ENCODE results near the gene JMJD7.

Gene JMJD7

GRCh38 chr15:41791547-41791937 lies 36.4 kb upstream of the JMJD7 start:
- no peaks in the 10 kb centered on the region for H3K27me3 Mint-ChIP-seq
- CTCF ChIA-PET: interaction anchor here (1.0 to 2.4 kb wide), 3 partner anchors 11 to 20 kb away, joined by 3 to 7 read pairs (median 6); partner anchors contain the start of gene MAPKBP1
- H3K9me3 Mint-ChIP-seq: no peaks in the 10 kb centered on the region
- H3K4me3 Mint-ChIP-seq: peak overlapping the region; percentile 54
- peak overlapping the region; percentile 84 for H3K27ac Mint-ChIP-seq
- peaks cover 59% of the 10 kb centered on the region for H3K4me1 Mint-ChIP-seq
- H3K36me3 Mint-ChIP-seq: no peaks in the 10 kb centered on the region
- no peak for DNase-seq

GRCh38 chr15:41792000-41792637 lies 35.8 kb upstream of the JMJD7 start:
- DNase-seq: no peak
- Mint-ChIP-seq H3K27me3 (no peaks in the 10 kb centered on the region), H3K27ac (peak overlapping the region; percentile 11), H3K36me3 (no peaks in the 10 kb centered on the region), H3K4me3 (no peak overlapping the region), H3K9me3 (no peaks in the 10 kb centered on the region), H3K4me1 (peaks cover 64% of the 10 kb centered on the region)
- CTCF ChIA-PET: interaction anchor here (1.0 to 2.4 kb wide), 4 partner anchors 10 to 19 kb away, joined by 3 to 8 read pairs (median 6); partner anchors contain the start of gene MAPKBP1

DNA sequence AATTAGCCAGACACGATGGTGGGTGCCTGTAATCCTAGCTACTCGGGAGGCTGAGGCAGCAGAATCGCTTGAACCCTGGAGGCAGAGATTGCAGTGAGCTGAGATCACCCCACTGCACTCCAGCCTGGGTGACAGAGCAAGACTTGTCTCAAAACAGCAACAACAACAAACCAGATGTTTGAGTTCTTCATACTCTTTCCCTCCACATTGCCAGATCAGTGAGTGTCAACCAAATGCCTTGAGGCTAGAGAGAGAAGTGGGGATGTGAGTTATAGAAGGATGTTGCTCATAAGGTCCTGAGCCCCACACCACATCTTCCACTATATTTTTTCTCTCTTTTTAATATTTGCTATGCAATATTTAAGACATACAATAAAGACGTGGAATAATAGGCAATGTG lies 33.8 kb upstream of the JMJD7 start:
- peaks cover 61% of the 10 kb centered on the region for H3K4me1 Mint-ChIP-seq
- no peaks in the 10 kb centered on the region for H3K27me3 Mint-ChIP-seq
- no peaks in the 10 kb centered on the region for H3K36me3 Mint-ChIP-seq
- CTCF ChIA-PET: interaction anchor here (2.8 kb wide), 1 partner anchor 17 kb away, joined by 15 read pairs; no protein-coding TSS in a partner anchor
- DNase-seq: no peak
- no peaks in the 10 kb centered on the region for H3K9me3 Mint-ChIP-seq
- no peak overlapping the region for H3K27ac Mint-ChIP-seq
- no peak overlapping the region for H3K4me3 Mint-ChIP-seq

DNA sequence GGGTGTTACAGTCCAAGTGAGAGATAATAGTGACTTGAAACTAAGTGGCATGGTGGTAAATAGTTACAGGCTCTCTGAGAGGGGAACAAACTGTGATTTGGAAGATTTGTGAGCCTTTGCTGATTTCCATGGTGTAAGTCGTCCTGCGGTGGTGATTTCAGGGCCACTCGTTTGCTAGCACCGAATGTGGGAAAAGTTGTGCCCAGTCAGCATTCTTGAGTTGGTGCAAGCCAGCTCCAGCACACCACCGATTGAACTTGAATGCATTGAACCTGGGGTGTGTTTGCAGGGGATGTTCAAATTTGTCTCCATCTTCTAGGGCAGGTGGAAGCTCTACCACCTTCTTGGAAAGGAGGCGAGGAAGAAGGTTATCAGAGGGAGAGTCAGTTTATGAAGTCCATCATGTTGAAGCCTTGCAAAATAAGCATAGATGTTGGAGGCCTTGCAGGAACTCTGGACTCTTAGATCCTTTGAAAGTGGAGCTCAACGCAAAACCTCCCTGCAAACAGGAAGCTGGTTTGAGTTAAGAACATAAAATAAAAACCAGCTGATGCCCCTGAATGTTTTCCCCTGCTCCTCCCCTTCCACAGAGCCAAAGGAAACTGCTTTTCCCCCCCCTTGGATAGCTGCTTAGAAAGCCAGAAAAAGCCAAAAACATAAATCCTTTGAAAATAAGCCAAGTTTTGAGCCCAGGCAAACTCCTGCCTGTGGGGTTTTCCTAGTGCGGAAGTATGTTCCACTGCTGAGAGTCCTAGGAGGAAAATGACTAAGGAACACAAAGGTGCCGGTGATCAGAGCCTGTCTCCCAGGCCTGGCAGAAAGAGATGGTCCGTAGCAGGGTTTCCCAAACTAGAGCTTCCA lies 31.7 kb upstream of the JMJD7 start:
- CTCF ChIA-PET: interaction anchor here (0.6 to 1.8 kb wide), 2 partner anchors 18 to 22 kb away, joined by 3 to 15 read pairs; partner anchors contain the start of gene MAPKBP1
- peaks cover 8% of the 10 kb centered on the region for H3K36me3 Mint-ChIP-seq
- H3K27ac Mint-ChIP-seq: peak overlapping the region; percentile 75
- H3K4me1 Mint-ChIP-seq: peaks cover 40% of the 10 kb centered on the region
- DNase-seq: no peak
- H3K9me3 Mint-ChIP-seq: no peaks in the 10 kb centered on the region
- H3K4me3 Mint-ChIP-seq: no peak overlapping the region
- no peaks in the 10 kb centered on the region for H3K27me3 Mint-ChIP-seq

GRCh38 chr15:41797201-41797944 lies 30.5 kb upstream of the JMJD7 start:
- H3K4me1 Mint-ChIP-seq: peaks cover 28% of the 10 kb centered on the region
- H3K36me3 Mint-ChIP-seq: peaks cover 8% of the 10 kb centered on the region
- no peak for DNase-seq
- no peaks in the 10 kb centered on the region for H3K9me3 Mint-ChIP-seq
- H3K4me3 Mint-ChIP-seq: no peak overlapping the region
- no peaks in the 10 kb centered on the region for H3K27me3 Mint-ChIP-seq
- CTCF ChIA-PET: interaction anchor here (1.8 kb wide), 1 partner anchor 23 kb away, joined by 15 read pairs; the partner anchor contains the start of gene MAPKBP1
- H3K27ac Mint-ChIP-seq: no peak overlapping the region

DNA sequence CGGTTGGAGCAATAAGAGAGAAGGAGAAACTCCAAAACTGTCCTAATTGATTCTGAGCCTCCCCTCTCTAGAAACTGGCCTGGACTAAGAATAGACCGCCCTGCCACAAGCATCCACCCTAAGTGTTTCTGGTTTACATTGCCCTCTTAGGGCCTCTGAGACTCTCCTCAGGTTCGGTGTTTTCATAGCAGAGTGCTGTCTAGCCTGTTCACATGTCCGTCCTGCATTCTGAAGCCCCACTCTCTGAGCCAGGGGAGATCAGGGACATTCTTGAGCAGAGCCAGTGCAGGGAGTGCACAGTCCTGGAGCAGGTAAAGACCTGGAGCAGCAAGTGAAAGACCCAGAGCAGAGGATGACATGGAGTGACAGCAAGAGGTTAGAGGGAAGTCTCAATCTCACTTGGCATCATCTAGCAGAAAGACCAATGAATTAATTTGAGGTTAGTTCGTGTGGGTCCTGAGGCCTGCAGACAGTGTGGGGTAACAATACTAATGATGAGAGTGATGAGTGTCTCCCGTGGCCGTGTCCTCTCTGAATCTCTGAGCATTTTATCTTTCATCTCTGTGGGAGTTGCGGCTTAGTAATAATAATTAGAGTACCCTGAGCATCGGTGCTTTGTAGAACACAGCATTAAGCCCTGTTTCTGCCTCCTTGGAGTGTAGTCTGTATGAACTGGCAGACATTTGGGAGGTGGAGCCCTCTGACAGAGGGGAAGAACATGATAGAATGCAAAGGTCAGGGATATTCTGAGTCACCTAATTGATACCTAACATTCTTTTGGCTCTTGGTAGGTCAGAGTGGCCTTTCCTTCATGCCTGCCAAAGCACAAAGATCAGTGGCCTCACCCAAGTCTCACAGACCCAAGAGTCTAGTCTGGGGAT lies 29.0 kb upstream of the JMJD7 start:
- H3K27ac Mint-ChIP-seq: no peak overlapping the region
- CTCF ChIA-PET: no interaction called here
- DNase-seq: no peak
- H3K4me3 Mint-ChIP-seq: no peak overlapping the region
- H3K27me3 Mint-ChIP-seq: no peaks in the 10 kb centered on the region
- peaks cover 27% of the 10 kb centered on the region for H3K4me1 Mint-ChIP-seq
- no peaks in the 10 kb centered on the region for H3K9me3 Mint-ChIP-seq
- peaks cover 8% of the 10 kb centered on the region for H3K36me3 Mint-ChIP-seq

- CTCF ChIA-PET: no interaction called here
- Mint-ChIP-seq H3K27ac (no peak overlapping the region), H3K4me3 (no peak overlapping the region)
Observed at GRCh38 chr15:41799488-41799805, 28.4 kb upstream of the JMJD7 start.

DNA sequence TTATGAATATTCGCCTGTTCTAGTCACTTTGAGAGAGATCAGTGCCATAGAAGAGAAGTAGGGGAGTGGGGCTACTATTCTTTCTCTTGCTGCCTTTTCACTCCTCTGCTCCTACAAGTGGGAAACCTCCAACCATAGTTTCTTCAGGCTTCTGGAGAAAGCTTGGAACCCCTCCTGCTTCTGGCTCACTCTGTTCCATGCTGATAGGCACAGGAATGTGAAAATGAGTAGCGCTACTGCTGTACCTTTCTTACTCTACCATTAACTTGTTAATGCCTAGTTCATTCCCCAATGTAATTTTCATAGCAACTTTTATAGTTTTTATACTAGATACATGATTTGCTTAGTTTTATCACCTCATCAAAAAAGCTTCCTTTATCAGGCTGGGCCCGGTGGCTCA lies 26.7 kb upstream of the JMJD7 start:
- CTCF ChIA-PET: interaction anchor here (1.0 to 1.9 kb wide), 3 partner anchors 9 to 26 kb away, joined by 3 to 7 read pairs (median 4); no protein-coding TSS in a partner anchor

More at GRCh38 chr15:41799488-41799805, 28.4 kb upstream of the JMJD7 start:
- Mint-ChIP-seq H3K27me3 (no peaks in the 10 kb centered on the region), H3K36me3 (peaks cover 8% of the 10 kb centered on the region), H3K4me1 (peaks cover 27% of the 10 kb centered on the region), H3K9me3 (no peaks in the 10 kb centered on the region)
- no peak for DNase-seq

DNA sequence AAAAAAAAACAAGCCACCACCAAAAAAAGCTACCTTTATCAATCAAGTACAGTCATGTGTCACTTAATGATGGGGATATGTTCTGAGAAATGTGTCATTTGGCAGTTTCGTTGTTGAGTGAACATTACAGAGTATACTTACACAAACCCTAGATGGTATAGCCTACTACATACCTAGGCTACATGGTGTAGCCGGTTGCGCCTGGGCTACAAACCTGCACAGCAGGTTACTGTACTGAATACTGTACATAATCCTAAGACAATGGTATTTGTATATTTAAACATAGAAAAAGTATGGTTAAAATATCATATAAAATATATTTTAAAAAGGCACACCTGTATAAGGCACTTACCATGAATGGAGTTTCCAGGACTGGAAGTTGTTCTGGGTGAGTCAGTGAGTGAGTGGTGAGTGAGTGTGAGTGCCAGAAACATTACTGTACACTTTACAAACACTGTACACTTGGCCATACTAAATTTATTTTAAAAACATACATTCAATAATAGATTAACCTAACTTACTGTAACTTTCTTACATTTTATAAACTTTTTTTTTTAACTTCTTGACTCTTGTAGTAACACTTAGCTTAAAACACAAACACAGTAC lies 25.9 kb upstream of the JMJD7 start:
- Mint-ChIP-seq H3K9me3 (no peaks in the 10 kb centered on the region), H3K27ac (no peak overlapping the region), H3K4me3 (no peak overlapping the region), H3K36me3 (peaks cover 8% of the 10 kb centered on the region), H3K4me1 (peaks cover 22% of the 10 kb centered on the region), H3K27me3 (no peaks in the 10 kb centered on the region)
- no peak for DNase-seq
- CTCF ChIA-PET: interaction anchor here (1.4 to 2.0 kb wide), 4 partner anchors 9 to 28 kb away, joined by 3 to 17 read pairs (median 6); partner anchors contain the start of gene MAPKBP1

More for the DNA sequence above, 26.7 kb upstream of the JMJD7 start:
- H3K27ac Mint-ChIP-seq: no peak overlapping the region
- H3K4me3 Mint-ChIP-seq: no peak overlapping the region
- peaks cover 29% of the 10 kb centered on the region for H3K4me1 Mint-ChIP-seq
- H3K27me3 Mint-ChIP-seq: no peaks in the 10 kb centered on the region
- DNase-seq: no peak
- no peaks in the 10 kb centered on the region for H3K9me3 Mint-ChIP-seq
- H3K36me3 Mint-ChIP-seq: peaks cover 8% of the 10 kb centered on the region

DNA sequence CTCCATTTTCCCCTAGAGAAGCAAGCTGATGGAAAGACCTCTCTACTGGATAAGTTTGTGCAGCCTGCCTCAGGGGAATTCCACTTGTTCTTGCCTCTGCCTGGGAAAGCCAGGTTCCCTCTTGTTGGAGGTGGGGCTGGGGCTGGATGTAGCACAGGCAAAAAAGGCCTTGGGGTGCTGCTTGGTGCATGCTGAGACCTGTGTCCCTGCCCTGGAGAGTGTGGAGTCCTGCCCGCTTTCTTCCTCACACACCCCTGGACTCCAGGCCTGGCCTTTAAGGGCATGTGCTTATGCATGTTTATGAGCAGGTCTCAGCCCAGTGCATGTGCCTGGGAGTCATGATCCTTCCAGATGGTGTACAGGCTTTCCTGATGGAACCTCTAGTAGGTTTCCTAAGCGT lies 23.5 kb upstream of the JMJD7 start:
- CTCF ChIA-PET: interaction anchor here (0.6 to 10.1 kb wide), 4 partner anchors 32 to 901 kb away, joined by 3 to 253 read pairs (median 5); partner anchors contain the start of gene MAPKBP1
- H3K4me1 Mint-ChIP-seq: peaks cover 17% of the 10 kb centered on the region
- no peak overlapping the region for H3K4me3 Mint-ChIP-seq
- peak overlapping the region; percentile 67 for H3K27ac Mint-ChIP-seq
- DNase-seq: no peak
- H3K36me3 Mint-ChIP-seq: peaks cover 10% of the 10 kb centered on the region
- H3K9me3 Mint-ChIP-seq: no peaks in the 10 kb centered on the region
- H3K27me3 Mint-ChIP-seq: no peaks in the 10 kb centered on the region

- Mint-ChIP-seq H3K9me3 (no peaks in the 10 kb centered on the region), H3K27me3 (no peaks in the 10 kb centered on the region), H3K4me1 (peaks cover 21% of the 10 kb centered on the region), H3K4me3 (no peak overlapping the region), H3K36me3 (peaks cover 10% of the 10 kb centered on the region), H3K27ac (peak overlapping the region; percentile 67)
- CTCF ChIA-PET: interaction anchor here (0.9 to 10.1 kb wide), 3 partner anchors 33 to 110 kb away, joined by 3 to 253 read pairs (median 7); partner anchors contain the start of gene MAPKBP1
- DNase-seq: no peak
Observed at GRCh38 chr15:41804916-41805666, 22.8 kb upstream of the JMJD7 start.

- H3K27me3 Mint-ChIP-seq: no peaks in the 10 kb centered on the region
- no peak for DNase-seq
- peaks cover 7% of the 10 kb centered on the region for H3K36me3 Mint-ChIP-seq
- no peak overlapping the region for H3K27ac Mint-ChIP-seq
- no peaks in the 10 kb centered on the region for H3K9me3 Mint-ChIP-seq
- H3K4me3 Mint-ChIP-seq: no peak overlapping the region
- H3K4me1 Mint-ChIP-seq: peaks cover 25% of the 10 kb centered on the region
- CTCF ChIA-PET: interaction anchor here (2.2 to 10.1 kb wide), 2 partner anchors 34 to 99 kb away, joined by 7 to 253 read pairs; partner anchors contain the start of gene MAPKBP1
Observed at GRCh38 chr15:41805711-41806110, 22.2 kb upstream of the JMJD7 start.
